NCI-H146 (cell line): ENCODE results near the gene VEGFA.

Experiments used
- DNase-seq: peaks from one replicate; lab custom pipeline; 2025; lab: John Stamatoyannopoulos, UW

Gene VEGFA

DNA sequence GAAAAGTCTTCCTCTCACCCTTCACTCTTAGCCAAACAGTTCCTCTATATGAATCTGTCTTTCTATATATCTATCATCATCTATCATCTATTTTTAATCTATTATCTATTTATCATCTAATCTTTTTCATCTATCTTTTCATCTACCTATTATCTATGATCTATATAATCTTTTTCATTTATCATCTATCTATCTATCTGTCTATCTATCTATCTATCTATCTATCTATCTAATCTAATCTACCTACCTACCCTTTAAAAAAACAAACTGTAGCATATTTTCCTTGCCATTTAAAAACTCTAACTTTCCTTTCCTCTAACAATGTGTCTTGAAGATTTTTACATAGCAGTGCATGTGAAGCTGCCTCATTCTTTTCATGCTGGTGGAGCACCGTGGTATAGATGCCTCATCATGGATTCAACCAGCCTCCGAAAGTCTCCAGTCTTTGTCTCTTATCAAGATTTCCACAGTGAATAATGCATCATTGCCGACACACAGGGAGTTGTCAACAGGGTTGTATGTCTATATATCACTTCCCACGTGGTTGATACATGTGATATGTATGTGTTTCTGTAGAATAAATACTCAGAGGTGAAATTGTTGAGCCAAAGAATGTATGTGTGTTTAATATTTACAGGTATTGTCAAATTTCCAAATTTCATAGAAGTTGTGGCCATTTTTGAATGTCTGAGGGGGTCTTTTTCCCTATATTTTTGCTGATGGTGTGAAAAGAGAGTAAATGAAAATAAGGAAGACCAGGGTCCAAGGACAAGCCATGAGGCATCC, 51.3 kb downstream of the VEGFA start:
- no peak for DNase-seq

GRCh38 chr6:43823390-43823789, 53.4 kb downstream of the VEGFA start:
- DNase-seq, result no peak

DNA sequence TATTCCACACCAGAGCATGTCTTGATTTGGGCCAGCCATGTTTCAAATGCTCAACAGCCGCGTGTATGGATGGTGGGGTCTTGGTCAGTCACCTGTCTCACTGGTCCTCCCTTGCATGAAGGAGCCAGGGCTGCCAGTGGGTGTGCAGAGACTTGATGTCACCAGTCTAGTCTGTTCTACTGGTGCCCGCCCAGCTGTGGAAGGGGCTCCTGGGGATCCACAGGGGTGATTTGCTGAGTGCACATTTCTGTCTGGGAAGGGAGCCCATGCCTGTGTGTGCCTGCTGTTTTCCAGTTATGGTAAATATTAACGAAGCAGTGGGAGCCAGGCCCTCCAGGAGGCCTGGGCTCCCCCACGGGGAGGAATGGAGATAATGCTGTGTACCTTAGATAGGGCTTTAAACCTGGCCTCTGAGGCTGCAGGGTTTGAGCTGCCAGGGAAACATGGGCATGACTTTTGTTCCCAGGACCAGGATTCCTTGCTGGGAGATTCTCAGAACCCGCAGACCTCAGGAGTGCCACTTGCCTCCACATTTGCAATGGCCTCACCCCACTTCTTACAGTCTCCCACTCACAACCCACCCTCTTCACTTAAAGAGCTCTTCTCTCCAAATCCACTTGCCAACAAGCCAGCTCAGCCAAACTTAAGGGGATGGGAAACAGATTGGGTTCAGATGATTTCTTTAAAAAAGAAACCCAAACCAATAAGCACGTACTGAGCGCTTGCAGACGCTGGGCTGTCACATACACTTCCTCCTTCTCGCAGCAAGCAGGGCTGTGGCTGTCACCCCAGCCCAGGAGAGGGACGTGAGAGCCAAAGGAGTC, 54.1 kb downstream of the VEGFA start:
- DNase-seq, result peak; percentile 92

DNA sequence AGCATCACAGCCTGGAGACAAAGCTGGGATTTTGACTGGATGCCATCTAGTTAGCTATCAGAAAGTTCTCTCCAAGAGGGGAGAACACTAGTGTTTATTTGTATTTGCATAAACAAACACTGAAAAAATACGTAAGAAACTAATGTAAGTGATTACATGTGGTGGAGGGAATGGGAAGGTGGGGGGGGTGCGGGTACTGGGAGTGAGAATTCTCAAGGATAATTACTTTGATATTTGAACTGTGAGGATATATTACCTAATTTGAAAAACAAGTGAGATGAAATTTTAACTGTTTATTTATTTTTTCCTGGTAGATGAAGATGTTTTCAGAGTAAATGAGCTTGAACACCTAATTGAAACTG, 54.7 kb downstream of the VEGFA start:
- DNase-seq, result no peak

DNA sequence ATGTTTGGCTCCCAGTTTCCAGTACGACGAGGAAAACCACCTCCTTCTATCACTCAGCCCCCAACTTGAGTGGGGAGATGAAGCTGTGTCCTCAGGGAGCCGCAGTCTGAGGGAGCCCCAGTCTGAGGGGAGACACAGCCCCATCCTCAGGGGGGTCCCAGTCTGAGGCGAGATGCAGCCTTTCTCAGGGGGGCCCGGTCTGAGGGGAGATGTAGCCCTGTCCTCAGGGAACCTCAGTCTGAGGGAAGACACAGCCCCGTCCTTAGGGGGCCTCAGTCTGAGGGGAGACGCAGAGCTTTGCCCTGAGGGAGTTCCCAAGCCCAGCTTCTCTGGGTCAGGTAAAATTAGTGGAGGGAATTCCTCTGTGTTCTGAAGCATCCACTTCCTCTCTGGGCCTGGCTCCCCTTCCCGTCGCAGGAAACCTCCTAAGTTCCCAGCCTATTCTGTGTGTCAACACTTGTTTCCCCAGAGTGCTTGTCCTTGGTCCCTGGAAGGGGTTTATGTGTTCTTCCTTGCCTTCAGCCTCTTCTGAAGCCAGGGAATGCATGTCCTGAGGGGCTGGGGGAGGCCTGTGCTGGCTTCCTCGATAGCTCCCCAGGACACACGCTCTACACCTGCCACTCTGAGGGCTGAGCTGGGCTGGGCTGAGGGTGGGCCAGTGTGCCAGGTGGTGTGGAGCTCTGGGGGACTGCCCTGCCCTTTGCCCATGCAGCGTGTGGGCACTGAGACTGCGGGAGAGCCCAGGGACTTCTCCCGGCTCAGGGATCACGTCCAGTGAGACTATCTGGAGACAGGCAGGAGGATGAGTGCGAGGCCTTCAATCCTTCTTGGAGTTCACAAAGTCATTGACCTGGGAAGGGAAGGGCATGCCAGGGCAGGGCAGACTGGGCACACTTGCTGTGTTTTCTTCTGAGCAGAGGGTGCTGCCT, 55.4 kb downstream of the VEGFA start:
- DNase-seq, result no peak

- DNase-seq, result no peak
These were observed 56.7 kb downstream of the VEGFA start for GRCh38 chr6:43826730-43827129.

- peak; percentile 82 for DNase-seq
These were observed 57.9 kb downstream of the VEGFA start for GRCh38 chr6:43827898-43828297.

DNA sequence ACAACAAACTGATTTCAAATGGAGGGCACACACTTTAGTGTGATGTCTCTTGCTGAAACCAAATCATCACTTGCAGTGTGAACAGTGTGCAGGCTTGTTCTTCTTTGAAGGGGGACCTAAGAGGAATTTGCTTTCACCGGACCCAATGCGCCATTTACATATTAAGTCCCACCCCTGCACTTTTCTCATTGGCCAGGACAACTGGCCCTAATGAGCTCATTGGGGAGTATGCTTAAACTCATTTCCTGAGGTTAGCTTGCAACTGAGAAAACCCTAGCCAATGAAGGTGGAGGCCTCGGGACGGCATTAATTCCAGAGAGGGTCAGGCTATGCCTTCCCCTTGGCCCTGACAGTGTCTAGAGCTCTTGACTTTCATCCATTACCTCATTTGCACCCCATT, 58.7 kb downstream of the VEGFA start:
- peak; percentile 23 for DNase-seq

DNA sequence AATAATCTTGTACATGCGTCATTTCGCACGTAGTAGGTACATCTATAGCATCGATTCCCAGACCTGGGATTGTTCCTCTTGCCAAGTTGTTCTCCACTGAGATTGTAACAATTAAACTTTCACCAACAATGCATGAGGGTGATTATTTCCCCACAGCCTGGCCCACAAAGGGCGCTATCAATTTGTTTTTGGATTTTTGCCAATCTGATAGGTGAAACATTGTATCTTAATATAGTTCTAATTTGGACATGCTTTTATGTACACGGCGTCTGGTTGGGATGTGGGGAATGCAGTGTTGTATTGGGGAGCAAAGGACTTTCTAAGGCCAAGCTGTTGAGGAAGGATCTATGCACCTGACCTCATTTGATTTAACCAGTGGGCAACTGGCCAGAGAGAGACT, 59.5 kb downstream of the VEGFA start:
- DNase-seq, result peak; percentile 60

DNA sequence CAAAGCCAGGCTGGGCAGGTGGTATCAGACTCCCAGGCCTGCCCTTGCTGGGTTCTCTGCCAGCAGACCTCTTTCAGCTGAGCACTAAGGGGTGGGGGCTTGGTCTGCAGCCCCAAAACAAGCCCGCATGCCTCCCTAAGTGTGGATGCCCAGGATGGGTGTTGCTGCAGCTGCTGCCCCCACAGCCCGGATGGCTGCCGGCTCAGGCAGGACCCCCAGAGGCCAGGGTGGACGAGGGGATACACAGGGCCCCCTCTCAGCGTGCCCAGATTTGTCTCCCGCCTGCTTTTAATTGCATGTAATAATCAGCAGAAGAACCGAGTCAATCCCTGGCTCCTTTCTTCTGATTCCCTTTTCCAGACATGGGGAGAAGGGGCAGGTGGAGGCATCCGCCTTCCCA, 60.8 kb downstream of the VEGFA start:
- DNase-seq, result no peak

- no peak for DNase-seq
These were observed 61.2 kb downstream of the VEGFA start for GRCh38 chr6:43831191-43831590.

DNA sequence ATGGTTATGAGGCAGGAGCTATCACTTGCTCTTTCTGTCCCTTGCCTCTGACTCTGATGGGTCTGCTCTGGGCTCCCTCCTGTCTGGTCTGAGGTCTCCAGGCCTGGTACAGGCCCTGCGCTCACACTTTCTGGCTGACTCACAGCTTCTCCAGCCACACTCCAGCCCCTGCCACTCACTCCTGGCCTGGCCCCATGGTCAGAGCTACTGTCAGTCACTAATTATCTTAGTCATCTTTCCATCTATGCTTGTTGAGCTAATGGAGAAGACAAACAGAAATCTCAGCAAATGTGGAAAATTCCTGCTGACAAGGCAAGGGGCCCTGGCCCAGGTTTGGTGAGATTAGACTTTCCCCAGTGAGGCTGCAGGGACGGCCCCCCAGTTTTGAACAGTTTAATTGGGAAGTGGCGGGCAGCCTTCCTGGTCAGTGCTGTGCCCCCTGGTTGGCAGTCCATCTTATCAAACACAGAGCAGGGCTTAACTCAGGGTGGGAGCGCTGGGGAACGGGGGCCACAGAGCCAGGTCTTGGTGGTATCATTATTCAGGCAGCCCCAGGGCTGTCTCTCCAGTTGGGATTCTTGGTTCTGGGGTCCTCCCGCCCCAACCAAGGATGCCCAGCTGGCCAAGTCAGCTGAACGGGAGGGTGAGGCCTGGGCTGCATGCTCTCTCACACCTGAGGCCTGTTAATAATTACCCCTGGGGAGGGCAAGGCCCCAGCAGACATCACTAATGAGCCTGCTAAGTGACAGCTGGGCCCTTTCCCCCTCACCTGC, 63.4 kb downstream of the VEGFA start:
- DNase-seq, result peak; percentile 33

DNA sequence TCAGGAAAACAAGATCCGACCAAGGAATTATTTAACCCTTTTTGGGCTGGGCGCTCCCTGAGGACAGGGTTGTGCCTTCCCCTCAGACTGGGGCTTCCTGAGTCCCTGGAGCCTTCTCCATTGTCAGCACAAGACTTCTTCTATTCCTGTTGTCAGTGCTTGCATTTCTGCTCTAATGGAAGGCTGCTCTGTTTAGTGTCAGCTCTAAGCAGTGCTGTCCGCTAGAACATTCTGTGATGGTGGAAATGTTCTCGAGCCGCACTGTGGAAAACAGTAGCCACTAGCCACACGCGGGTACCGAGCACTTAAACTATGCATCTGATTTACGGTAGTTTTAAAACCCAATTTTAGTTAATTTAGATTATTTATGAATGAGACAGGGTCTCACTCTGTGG, 64.0 kb downstream of the VEGFA start:
- DNase-seq, result no peak

DNA sequence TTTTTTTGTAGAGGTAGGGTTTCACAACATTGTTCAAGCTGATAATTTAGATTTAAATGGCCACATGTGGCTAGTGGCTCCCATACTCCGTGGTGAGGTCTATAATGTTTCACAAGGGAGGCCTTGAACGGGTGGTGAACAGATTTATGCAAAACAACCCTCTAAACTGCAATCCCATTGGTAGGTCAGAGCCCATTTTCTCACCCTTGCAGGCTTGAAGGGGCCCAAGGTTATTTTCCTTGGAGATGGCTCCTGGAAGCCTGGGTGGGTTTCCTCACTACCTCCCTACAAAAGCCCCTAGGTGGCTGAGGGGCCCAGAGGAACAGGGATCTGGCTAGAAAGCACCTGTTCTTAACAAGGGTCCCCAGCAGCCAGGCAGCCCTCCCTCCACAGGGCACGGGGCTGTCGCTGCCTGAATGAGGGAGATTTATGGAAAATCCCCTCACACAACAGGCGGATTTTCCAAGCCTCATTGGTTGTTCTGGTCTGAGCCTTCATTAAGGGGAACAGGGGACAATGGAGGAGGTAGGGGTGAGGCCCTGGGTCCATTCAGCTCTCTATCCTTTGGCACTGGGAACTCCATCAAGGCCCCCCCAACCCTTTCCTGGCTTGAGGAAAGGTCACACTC, 64.6 kb downstream of the VEGFA start:
- no peak for DNase-seq

DNA sequence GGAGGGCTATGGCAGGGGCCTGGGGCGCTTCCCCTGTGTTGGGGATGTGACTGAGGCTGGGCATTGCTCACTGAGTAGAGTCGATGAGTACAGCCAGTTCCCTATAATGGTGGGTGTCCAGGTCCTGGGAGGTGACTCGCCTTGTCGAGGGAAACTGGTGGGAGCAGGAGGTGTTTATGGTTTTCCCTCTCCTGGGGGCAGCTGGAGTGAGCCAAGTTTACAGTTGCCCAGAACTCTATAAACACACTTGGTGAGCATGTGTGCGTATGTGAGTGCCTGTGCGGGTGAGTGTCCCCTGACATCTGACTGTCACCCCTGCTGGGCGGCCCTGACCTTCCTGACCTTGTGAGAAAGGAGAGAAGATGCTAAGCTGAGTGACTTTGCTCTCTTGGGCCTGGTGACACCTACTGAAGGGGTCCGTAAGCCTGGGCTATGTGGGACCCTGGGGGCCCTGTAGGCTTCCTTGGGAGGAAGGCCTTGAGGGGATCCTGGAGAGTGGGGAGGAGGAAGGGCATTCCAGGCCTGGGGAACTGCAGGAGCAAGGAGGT, 65.9 kb downstream of the VEGFA start:
- no peak for DNase-seq
